RWPE2 (cell line): ENCODE results near the gene CNOT1.

Experiments
- ATAC-seq: fragments of 200-7000 bp; cut with Tn5 transposase; 3 replicates; pipeline ENCODE4 v1.9.1; 2021; ENCODE audit warnings: low read depth
- DNase-seq: peaks from one replicate; pipeline ENCODE4 v3.0.0-alpha.2; 2020; ENCODE audit warnings: low spot score
- H3K27ac ChIP-seq: fragments of 450-650 bp; 2 replicates; pipeline ENCODE4 v1.5.1; 2017; ENCODE audit warnings: mild to moderate bottlenecking; ENCODE audit not compliant: poor library complexity, severe bottlenecking
- H3K27me3 ChIP-seq: fragments of 250-450 bp; sonication (Bioruptor Pico); 2 replicates; pipeline ENCODE4 v1.5.1; 2021; ENCODE audit warnings: mild to moderate bottlenecking, moderate library complexity; ENCODE audit not compliant: insufficient read depth, poor library complexity, severe bottlenecking
- H3K36me3 ChIP-seq: fragments of 250-450 bp; sonication (Bioruptor Pico); 2 replicates; pipeline ENCODE4 v1.5.1; 2020; ENCODE audit warnings: low read depth, mild to moderate bottlenecking, moderate library complexity
- H3K4me1 ChIP-seq: fragments of 250-450 bp; sonication (Bioruptor Pico); 2 replicates; pipeline ENCODE4 v1.5.1; 2021; ENCODE audit warnings: mild to moderate bottlenecking, moderate library complexity; ENCODE audit not compliant: insufficient read depth, poor library complexity, severe bottlenecking
- H3K4me3 ChIP-seq: fragments of 250-450 bp; sonication (Bioruptor Pico); 2 replicates; pipeline ENCODE4 v1.5.1; 2021; ENCODE audit warnings: mild to moderate bottlenecking, moderate library complexity; ENCODE audit not compliant: severe bottlenecking
- H3K9me3 ChIP-seq: fragments of 250-450 bp; sonication (Bioruptor Pico); 2 replicates; pipeline ENCODE4 v1.5.1; 2021; ENCODE audit warnings: mild to moderate bottlenecking, moderate library complexity; ENCODE audit not compliant: severe bottlenecking
- CTCF ChIP-seq: fragments of 450-650 bp; IDR thresholded peaks from one replicate; pipeline ENCODE4 v1.5.1; 2017; ENCODE audit warnings: mild to moderate bottlenecking, moderate library complexity; ENCODE audit not compliant: poor library complexity, severe bottlenecking

The CNOT1 gene

GRCh38 chr16:58509256-58510096 lies 120.2 kb downstream of the CNOT1 start:
- peaks cover 3% of the 10 kb centered on the region for H3K4me1 ChIP-seq
- no peak for TF ChIP-seq CTCF
- no peaks in the 10 kb centered on the region for H3K36me3 ChIP-seq
- no peak for DNase-seq
- no peaks in the 10 kb centered on the region for H3K27me3 ChIP-seq
- H3K9me3 ChIP-seq, result no peaks in the 10 kb centered on the region
- no peak overlapping the region for H3K4me3 ChIP-seq
- ATAC-seq, result no peak
- no peak overlapping the region for H3K27ac ChIP-seq

- Histone ChIP-seq H3K27ac (no peak overlapping the region), H3K4me3 (no peak overlapping the region), H3K9me3 (no peaks in the 10 kb centered on the region), H3K27me3 (no peaks in the 10 kb centered on the region), H3K4me1 (no peaks in the 10 kb centered on the region), H3K36me3 (no peaks in the 10 kb centered on the region)
- DNase-seq (no peak), ATAC-seq (no peak)
- TF ChIP-seq CTCF, result no peak
Measured at GRCh38 chr16:58508671-58509251, 120.9 kb downstream of the CNOT1 start.

GRCh38 chr16:58507963-58508670 lies 121.5 kb downstream of the CNOT1 start:
- no peak overlapping the region for H3K27ac ChIP-seq
- H3K4me1 ChIP-seq, result no peaks in the 10 kb centered on the region
- no peak for TF ChIP-seq CTCF
- ATAC-seq, result no peak
- H3K27me3 ChIP-seq, result no peaks in the 10 kb centered on the region
- no peaks in the 10 kb centered on the region for H3K36me3 ChIP-seq
- no peaks in the 10 kb centered on the region for H3K9me3 ChIP-seq
- no peak overlapping the region for H3K4me3 ChIP-seq
- DNase-seq, result no peak

- DNase-seq, result no peak
- no peak overlapping the region for H3K27ac ChIP-seq
- TF ChIP-seq CTCF, result no peak
- H3K27me3 ChIP-seq, result no peaks in the 10 kb centered on the region
- H3K9me3 ChIP-seq, result no peaks in the 10 kb centered on the region
- H3K36me3 ChIP-seq, result no peaks in the 10 kb centered on the region
- no peak for ATAC-seq
- H3K4me1 ChIP-seq, result no peaks in the 10 kb centered on the region
- no peak overlapping the region for H3K4me3 ChIP-seq
Measured at GRCh38 chr16:58507195-58507962, 122.2 kb downstream of the CNOT1 start.
